Nephron progenitor cell (in vitro differentiated cells): ENCODE measurements around the gene HOXC10.

Experiments used
- DNase-seq: peaks from one replicate; pipeline ENCODE4 v3.0.0; 2021
- H3K27ac Mint-ChIP-seq: 2 replicates; pipeline ENCODE4 v1.8.0; 2021; ENCODE audit warnings: mild to moderate bottlenecking, moderate library complexity, mixed read lengths
- H3K27me3 Mint-ChIP-seq: 2 replicates; pipeline ENCODE4 v1.8.0; 2021; ENCODE audit warnings: mild to moderate bottlenecking, low read depth, mixed read lengths; ENCODE audit not compliant: poor library complexity
- H3K36me3 Mint-ChIP-seq: 2 replicates; pipeline ENCODE4 v1.8.0; 2021; ENCODE audit warnings: low read depth, mixed read lengths
- H3K4me1 Mint-ChIP-seq: 2 replicates; pipeline ENCODE4 v1.8.0; 2021; ENCODE audit warnings: mixed read lengths
- H3K4me3 Mint-ChIP-seq: 2 replicates; pipeline ENCODE4 v1.8.0; 2021; ENCODE audit warnings: mild to moderate bottlenecking, moderate library complexity, mixed read lengths
- H3K9me3 Mint-ChIP-seq: 2 replicates; pipeline ENCODE4 v1.8.0; 2021; ENCODE audit warnings: mild to moderate bottlenecking, moderate library complexity, mixed read lengths
- CTCF ChIP-seq: fragments of 200-600 bp; sonication (generic); IDR thresholded peaks from 2 replicates; pipeline ENCODE4 v1.5.0; 2021; ENCODE audit warnings: antibody characterized with exemption

Gene HOXC10

GRCh38 chr12:54020591-54021405 lies 35.9 kb downstream of the HOXC10 start:
- Mint-ChIP-seq H3K36me3 (peaks cover 37% of the 10 kb centered on the region), H3K27ac (peak overlapping the region; percentile 99), H3K4me1 (peaks cover 54% of the 10 kb centered on the region), H3K27me3 (peaks cover 6% of the 10 kb centered on the region), H3K4me3 (peak overlapping the region; percentile 91), H3K9me3 (no peaks in the 10 kb centered on the region)
- no peak for TF ChIP-seq CTCF
- DNase-seq = no peak

- H3K27me3 Mint-ChIP-seq = peaks cover 6% of the 10 kb centered on the region
- TF ChIP-seq CTCF = peak; percentile 12
- H3K36me3 Mint-ChIP-seq = peaks cover 37% of the 10 kb centered on the region
- peaks cover 60% of the 10 kb centered on the region for H3K4me1 Mint-ChIP-seq
- peak; percentile 66 for DNase-seq
- no peaks in the 10 kb centered on the region for H3K9me3 Mint-ChIP-seq
- peak overlapping the region; percentile 99 for H3K27ac Mint-ChIP-seq
- H3K4me3 Mint-ChIP-seq = peak overlapping the region; percentile 91
Observed at GRCh38 chr12:54021432-54022013, 36.6 kb downstream of the HOXC10 start.

- no peak for TF ChIP-seq CTCF
- Mint-ChIP-seq H3K4me3 (peak overlapping the region; percentile 91), H3K36me3 (peaks cover 37% of the 10 kb centered on the region), H3K4me1 (peaks cover 77% of the 10 kb centered on the region), H3K27ac (peak overlapping the region; percentile 99), H3K27me3 (peaks cover 6% of the 10 kb centered on the region), H3K9me3 (no peaks in the 10 kb centered on the region)
- DNase-seq = no peak
Observed at GRCh38 chr12:54022960-54023884, 38.3 kb downstream of the HOXC10 start.

- Mint-ChIP-seq H3K27ac (peak overlapping the region; percentile 99), H3K27me3 (peaks cover 6% of the 10 kb centered on the region), H3K36me3 (peaks cover 38% of the 10 kb centered on the region), H3K9me3 (no peaks in the 10 kb centered on the region), H3K4me3 (peak overlapping the region; percentile 91), H3K4me1 (peaks cover 83% of the 10 kb centered on the region)
- peak; percentile 42 for DNase-seq
- no peak for TF ChIP-seq CTCF
Observed at GRCh38 chr12:54024127-54024526, 39.2 kb downstream of the HOXC10 start.

GRCh38 chr12:54024581-54025305 lies 39.8 kb downstream of the HOXC10 start:
- peak; percentile 8 for DNase-seq
- H3K36me3 Mint-ChIP-seq = peaks cover 39% of the 10 kb centered on the region
- peak overlapping the region; percentile 99 for H3K27ac Mint-ChIP-seq
- H3K27me3 Mint-ChIP-seq = peaks cover 6% of the 10 kb centered on the region
- no peaks in the 10 kb centered on the region for H3K9me3 Mint-ChIP-seq
- peaks cover 86% of the 10 kb centered on the region for H3K4me1 Mint-ChIP-seq
- H3K4me3 Mint-ChIP-seq = peak overlapping the region; percentile 91
- TF ChIP-seq CTCF = no peak
